K562 (cell line): ENCODE data around the gene GPR153. TPM values are rescaled to one million over a fixed set of nuclear protein-coding genes. Genes with fewer than 3 reads are reported as not detected.

Experiments used
- ATAC-seq: fragments of 200-7000 bp; cut with Tn5 transposase; 3 replicates; pipeline ENCODE4 v1.9.1; 2020; ENCODE audit warnings: moderate library complexity
- BruUV-seq: library from RNA; stranded (reverse); fragments of 400-500 nt; replicated peaks from 2 replicates; lab custom pipeline; 2021; lab: Mats Ljungman, UMichigan
- CTCF ChIA-PET: fragments of 300-600 bp; formaldehyde crosslinking; extraction: SDS; loops from one replicate; lab custom pipeline; 2021; ENCODE audit warnings: low intra/inter-chr PET ratio; lab: Yijun Ruan, JAX
- POLR2A ChIA-PET: fragments of 300-600, 350-650 bp; sonication (Branson Sonifier 250); formaldehyde crosslinking; extraction: SDS; loops from one replicate; lab custom pipeline; 2021; ENCODE audit warnings: antibody characterized with exemption, inconsistent platforms; lab: Yijun Ruan, JAX
- DNase-seq, 4 experiments: peaks; one replicate each; pipeline versions ENCODE4 v3.0.0 to v3.0.0-alpha.2; 2011 to 2018; ENCODE audit warnings: low spot score in 3 of 4, mixed read lengths in 3 of 4; ENCODE audit errors: extremely low read depth in 1 of 4
- FAIRE-seq: peaks from 2 replicates; lab custom pipeline; 2011; peaks lifted over from hg19 to GRCh38; lab: Jason Lieb, UNC
- H2AFZ ChIP-seq: 2 replicates; pipeline ENCODE4 v1.6.0; 2011; ENCODE audit warnings: low read depth, low read length, control low read depth, inconsistent platforms
- H3K27ac ChIP-seq: fragments of 200-600 bp; 3 replicates; pipeline ENCODE4 v1.8.0; 2011; ENCODE audit warnings: low read depth, mild to moderate bottlenecking, control low read depth, inconsistent platforms, low read length, moderate library complexity, mixed read lengths; ENCODE audit errors: extremely low read depth
- H3K27me3 ChIP-seq, 2 experiments: fragments of 300-600 bp in 1 of 2; 2 replicates in 1 of 2; 3 replicates in 1 of 2; pipeline versions ENCODE4 v1.6.0 to v1.8.0; 2011; ENCODE audit warnings: inconsistent platforms in 2 of 2, low read length in 2 of 2, mild to moderate bottlenecking in 1 of 2, mixed read lengths in 1 of 2, moderate library complexity in 1 of 2; ENCODE audit not compliant: control insufficient read depth in 2 of 2, insufficient read depth in 2 of 2
- H3K36me3 ChIP-seq: fragments of 300-600 bp; 3 replicates; pipeline ENCODE4 v1.8.0; 2011; ENCODE audit warnings: mild to moderate bottlenecking, low read length, inconsistent platforms; ENCODE audit not compliant: control insufficient read depth, insufficient read depth
- H3K4me1 ChIP-seq, 2 experiments: fragments of 200-600 bp in 1 of 2; replicated peaks in 1 of 2; 2 replicates in 1 of 2; 3 replicates in 1 of 2; pipeline versions ENCODE4 v1.5.1 to v1.8.0; 2011; ENCODE audit warnings: inconsistent platforms in 2 of 2, low read length in 2 of 2, mild to moderate bottlenecking in 1 of 2, mixed read lengths in 1 of 2, moderate library complexity in 1 of 2; ENCODE audit not compliant: control insufficient read depth in 2 of 2, insufficient read depth in 2 of 2
- H3K4me2 ChIP-seq: 2 replicates; pipeline ENCODE4 v1.6.1; 2011; ENCODE audit warnings: low read length, control low read depth, inconsistent platforms, mixed read lengths; ENCODE audit not compliant: insufficient read depth
- H3K4me3 ChIP-seq: fragments of 200-600 bp; sonication (generic), shearing (Covaris generic); 2 replicates; pipeline ENCODE4 v1.5.1; 2016; ENCODE audit warnings: control low read depth, inconsistent platforms
- H3K79me2 ChIP-seq: fragments of 200-600 bp; 3 replicates; pipeline ENCODE4 v1.8.0; 2011; ENCODE audit warnings: low read length, inconsistent platforms; ENCODE audit not compliant: control insufficient read depth, insufficient read depth
- H3K9ac ChIP-seq, 2 experiments: 2 replicates each; pipeline versions ENCODE4 v1.6.0 to v1.6.1; 2011; ENCODE audit warnings: low read depth in 2 of 2, low read length in 2 of 2, control low read depth in 1 of 2, inconsistent platforms in 1 of 2, mild to moderate bottlenecking in 1 of 2, mixed read lengths in 1 of 2; ENCODE audit not compliant: insufficient read depth in 1 of 2
- H3K9me1 ChIP-seq: one replicate; pipeline ENCODE4 v1.6.0; 2011; ENCODE audit warnings: inconsistent platforms, mild to moderate bottlenecking, low read length, moderate library complexity; ENCODE audit not compliant: control insufficient read depth, insufficient read depth
- H3K9me3 ChIP-seq: replicated peaks from 2 replicates; pipeline ENCODE4 v1.5.1; 2011; ENCODE audit warnings: low read depth, low read length, inconsistent platforms; ENCODE audit not compliant: control insufficient read depth, insufficient read depth
- H4K20me1 ChIP-seq: replicated peaks from 2 replicates; pipeline ENCODE4 v1.6.1; 2011; ENCODE audit warnings: low read length, inconsistent platforms, mixed read lengths; ENCODE audit not compliant: control insufficient read depth, insufficient read depth
- DNMT1 ChIP-seq: fragments of 450-650 bp; IDR thresholded peaks from 2 replicates; pipeline ENCODE4 v1.6.1; 2016; ENCODE audit warnings: antibody characterized with exemption, mild to moderate bottlenecking
- EGR1 ChIP-seq: fragments of 450-650 bp; conservative IDR thresholded peaks from 2 replicates; pipeline ENCODE4 v1.6.1; 2017; ENCODE audit warnings: mild to moderate bottlenecking
- GABPB1 ChIP-seq: sonication (generic); formaldehyde crosslinking; IDR thresholded peaks from 2 replicates; pipeline ENCODE4 v1.8.0; 2022; ENCODE audit warnings: mild to moderate bottlenecking, missing genetic modification reagents
- KAT2B ChIP-seq: IDR thresholded peaks from one replicate; pipeline ENCODE4 v1.6.1; 2012; ENCODE audit warnings: low read depth, mild to moderate bottlenecking, control low read depth, inconsistent platforms, low read length, moderate library complexity
- MYNN ChIP-seq, 2 experiments: sonication (generic); formaldehyde crosslinking in 1 of 2; IDR thresholded peaks; 2 replicates each; pipeline versions ENCODE4 v1.5.0 to v1.6.1; 2016 to 2020; ENCODE audit warnings: antibody characterized with exemption in 1 of 2, missing genetic modification reagents in 1 of 2
- PHF21A ChIP-seq: fragments of 450-650 bp; IDR thresholded peaks from 2 replicates; pipeline ENCODE4 v1.6.1; 2017; ENCODE audit warnings: low read depth, borderline replicate concordance
- ZFP1 ChIP-seq: fragments of 450-650 bp; formaldehyde crosslinking; IDR thresholded peaks from 2 replicates; pipeline ENCODE4 v1.4.0; 2020; ENCODE audit warnings: mild to moderate bottlenecking, mixed read lengths
- WGBS: fragments of 100-300 bp; shearing (Covaris generic); methylation state at CpG from one replicate; pipeline ENCODE4 v1.1.6; 2016; ENCODE audit warnings: low coverage, mixed read lengths; ENCODE audit not compliant: insufficient coverage; ENCODE audit errors: missing lambda C conversion rate; 5-methylcytosine and 5-hydroxymethylcytosine counted together
- in situ Hi-C: fragments of 300-500 bp; cut with MboI; formaldehyde crosslinking; loops from 4 replicates; pipeline ENCODE4 v1.15.0; 2018; ENCODE audit warnings: inconsistent platforms, mixed read lengths
- intact Hi-C: fragments of 100-400 bp; cut with micrococcal nuclease; formaldehyde crosslinking; loops from 2 replicates; pipeline ENCODE4 v1.14.2; 2022
- polyA plus RNA-seq, 8 experiments: library from polyadenylated mRNA; depleted of rRNA in 4 of 8; stranded (reverse) in 5 of 8; unstranded in 3 of 8; fragments of >200 nt; fragmentation: Nextera tagmentation in 2 of 8; fragmentation: Illumina TruSeq in 1 of 8; extraction: Ambion mirVana in 2 of 8; extraction: Trizol in 1 of 8; gene quantifications; 2 replicates each; pipeline versions ENCODE4 v1.2.1 to v1.2.3, GENCODE V29; 2011 to 2014; ENCODE audit warnings: inconsistent platforms in 1 of 8, missing spikeins in 1 of 8
- total RNA-seq, 7 experiments: library from RNA; depleted of rRNA in 6 of 7; stranded (reverse); fragments of >200 nt in 6 of 7; fragmentation: Illumina TruSeq in 2 of 7; extraction: Trizol in 2 of 7; gene quantifications; 2 replicates each; pipeline versions ENCODE4 v1.2.1 to v1.2.3, GENCODE V29; 2011 to 2021; ENCODE audit warnings: low replicate concordance in 1 of 7
- TF ChIP-seq, protein P1 (sequence below): sonication (generic); formaldehyde crosslinking; IDR thresholded peaks from 2 replicates; pipeline ENCODE4 v1.8.0; 2022; ENCODE audit warnings: missing genetic modification reagents, mild to moderate bottlenecking, moderate library complexity, borderline replicate concordance
- TF ChIP-seq, protein P2 (sequence below): IDR thresholded peaks from 2 replicates; pipeline ENCODE4 v1.6.1; 2012; ENCODE audit warnings: low read depth, low read length, improper control_type of control experiment, borderline replicate concordance

GPR153 gene
- total and polyA plus RNA-seq, 9 of the 15 experiments (the other 6 are each of a cell fraction or from before 2014, with no cell fraction given) = 0.01 to 1.5 (median 0.51) TPM

DNA sequence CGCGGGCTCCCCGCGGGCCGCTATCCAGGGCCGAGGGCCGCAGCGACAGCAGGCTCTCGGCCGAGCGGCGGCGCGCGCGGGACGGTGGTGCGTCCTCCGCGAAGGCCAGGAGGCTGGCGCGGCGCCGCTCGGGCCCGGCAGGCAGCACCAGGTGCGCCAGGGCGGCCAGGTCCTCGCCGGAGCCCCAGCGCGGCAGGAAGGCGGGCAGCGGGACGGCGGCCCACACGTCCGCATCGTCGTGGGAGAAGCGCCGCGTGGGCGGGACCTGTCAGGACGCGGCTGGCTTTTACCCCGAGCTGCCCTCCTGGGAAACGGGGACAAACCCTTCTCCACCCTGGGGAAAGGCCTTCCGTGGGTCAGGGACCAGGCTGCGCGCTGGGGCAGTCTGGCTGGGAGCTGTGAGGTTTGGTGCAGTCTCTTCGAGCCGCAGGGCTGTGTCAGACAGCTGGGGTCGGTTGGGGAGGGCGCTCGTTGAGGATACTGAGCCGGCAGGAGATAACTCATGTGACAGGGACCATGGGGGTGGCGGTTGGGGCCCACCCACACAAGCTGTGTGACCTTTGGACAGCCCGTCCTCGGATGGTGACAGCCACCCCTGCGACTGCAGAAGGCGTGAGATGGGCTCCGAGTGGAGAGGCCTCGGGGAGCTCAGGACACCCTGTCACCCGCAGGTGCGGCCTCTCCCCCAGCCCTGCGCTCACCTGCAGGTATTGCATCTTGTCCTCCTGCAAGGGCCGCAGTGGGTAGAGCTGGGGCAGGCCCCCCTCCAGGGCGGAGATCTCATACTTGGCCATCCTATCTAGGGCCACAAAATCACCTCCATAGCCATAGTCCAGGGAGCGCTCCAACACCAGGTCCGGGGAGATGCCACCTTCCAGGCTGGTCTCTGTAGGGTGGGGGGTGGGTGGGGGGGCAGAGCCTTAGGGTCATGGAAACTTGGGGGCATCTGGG, 10.9 kb downstream of the GPR153 start:
- DNase-seq (peak; percentile 36 to 47 (median 40)), FAIRE-seq (no peak), ATAC-seq (no peak)
- POLR2A ChIA-PET = interaction anchor here (0.5 to 1.3 kb wide), 5 partner anchors 10 to 283 kb away, joined by 3 to 4 read pairs (median 3); no protein-coding TSS in a partner anchor
- H3K27me3 ChIP-seq = peaks cover 17 to 62% of the 10 kb centered on the region in 2 experiments; a peak in 4 of 5 replicates
- BruUV-seq = no TSS peak
- no peak overlapping the region for H3K27ac ChIP-seq
- H4K20me1 ChIP-seq = peaks cover 61% of the 10 kb centered on the region
- no peak overlapping the region for H3K9ac ChIP-seq
- in situ Hi-C loops = loop anchor here (5.0 to 25.0 kb wide), 2 partner anchors 97 to 962 kb away; no protein-coding TSS in a partner anchor
- WGBS = 24% methylated on average over 51 of the region's 71 CpGs
- no peaks in the 10 kb centered on the region for H3K9me3 ChIP-seq
- intact Hi-C loops = no loop called here
- no peak overlapping the region for H2AFZ ChIP-seq
- H3K79me2 ChIP-seq = no peaks in the 10 kb centered on the region
- peaks cover 5 to 63% of the 10 kb centered on the region in 2 experiments; a peak in 3 of 5 replicates for H3K4me1 ChIP-seq
- H3K4me3 ChIP-seq = no peak overlapping the region
- CTCF ChIA-PET = interaction anchor here (0.7 to 6.6 kb wide), 3 partner anchors 28 to 155 kb away, joined by 3 to 131 read pairs (median 4); no protein-coding TSS in a partner anchor
- TF ChIP-seq ZFP1 (CRISPR knock-in tag) = no peak
- no peak for TF ChIP-seq KAT2B
- TF ChIP-seq PHF21A = no peak
- no peak for TF ChIP-seq MYNN (IDR thresholded peaks at IDR 0.05)
- no peak for TF ChIP-seq MYNN (CRISPR knock-in tag; IDR thresholded peaks at IDR 0.05)
- TF ChIP-seq, protein P1, sequence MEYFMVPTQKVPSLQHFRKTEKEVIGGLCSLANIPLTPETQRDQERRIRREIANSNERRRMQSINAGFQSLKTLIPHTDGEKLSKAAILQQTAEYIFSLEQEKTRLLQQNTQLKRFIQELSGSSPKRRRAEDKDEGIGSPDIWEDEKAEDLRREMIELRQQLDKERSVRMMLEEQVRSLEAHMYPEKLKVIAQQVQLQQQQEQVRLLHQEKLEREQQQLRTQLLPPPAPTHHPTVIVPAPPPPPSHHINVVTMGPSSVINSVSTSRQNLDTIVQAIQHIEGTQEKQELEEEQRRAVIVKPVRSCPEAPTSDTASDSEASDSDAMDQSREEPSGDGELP (CRISPR knock-in tag) = 0 out of 2 replicates have a peak, but pooled peaks have one; percentile 8
- TF ChIP-seq, protein P2, sequence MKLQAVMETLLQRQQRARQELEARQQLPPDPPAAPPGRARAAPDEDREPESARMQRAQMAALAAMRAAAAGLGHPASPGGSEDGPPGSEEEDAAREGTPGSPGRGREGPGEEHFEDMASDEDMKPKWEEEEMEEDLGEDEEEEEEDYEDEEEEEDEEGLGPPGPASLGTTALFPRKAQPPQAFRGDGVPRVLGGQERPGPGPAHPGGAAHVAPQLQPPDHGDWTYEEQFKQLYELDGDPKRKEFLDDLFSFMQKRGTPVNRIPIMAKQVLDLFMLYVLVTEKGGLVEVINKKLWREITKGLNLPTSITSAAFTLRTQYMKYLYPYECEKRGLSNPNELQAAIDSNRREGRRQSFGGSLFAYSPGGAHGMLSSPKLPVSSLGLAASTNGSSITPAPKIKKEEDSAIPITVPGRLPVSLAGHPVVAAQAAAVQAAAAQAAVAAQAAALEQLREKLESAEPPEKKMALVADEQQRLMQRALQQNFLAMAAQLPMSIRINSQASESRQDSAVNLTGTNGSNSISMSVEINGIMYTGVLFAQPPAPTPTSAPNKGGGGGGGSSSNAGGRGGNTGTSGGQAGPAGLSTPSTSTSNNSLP = no peak
- no peak for TF ChIP-seq DNMT1
- peak; percentile 58 for TF ChIP-seq EGR1
- no peak for TF ChIP-seq GABPB1
- H3K4me2 ChIP-seq = no peak overlapping the region
- no peaks in the 10 kb centered on the region for H3K36me3 ChIP-seq
- H3K9me1 ChIP-seq = peaks cover 10% of the 10 kb centered on the region
